Right ventricle myocardium inferior (tissue), 1 donor: Measurements from ENCODE around the gene CSNK1G1. TPM values are rescaled to one million over a fixed set of nuclear protein-coding genes. Genes with fewer than 3 reads are reported as not detected.
"Not testable (repeated sequence)": the region's sequence is repeated elsewhere in the genome, so short reads cannot be mapped to it uniquely, and the experiment has no call there.

Experiments
- ATAC-seq: fragments of 200-7000 bp; cut with Tn5 transposase; one replicate; pipeline ENCODE4 v1.9.1; 2020; ENCODE audit warnings: mild to moderate bottlenecking, moderate library complexity
- DNase-seq: peaks from one replicate; pipeline ENCODE4 v3.0.0; 2021; ENCODE audit errors: missing footprints
- intact Hi-C: fragments of 100-400 bp; cut with DNase I; formaldehyde crosslinking; loops from one replicate; pipeline ENCODE4 v1.11.0; 2022
- total RNA-seq: library from RNA; stranded (reverse); fragmentation: NEBNext Ultra II Directional; extraction: Animal tissue kit (Norgen Biotek cat#: 25700); gene quantifications from one replicate; pipeline ENCODE4 v1.2.1, GENCODE V29; 2021
- donor health status: DM: no; HTN: yes; CAD: no; lungs with severe emphysema.

Gene CSNK1G1
- total RNA-seq, 1 donor from 2014 or later = 5.5 TPM

- intact Hi-C loops = loop anchor here (10.0 kb wide), 1 partner anchor 191 kb away; the partner anchor contains the start of gene PPIB
- DNase-seq (no peak), ATAC-seq (peak; percentile 20)
Measured at GRCh38 chr15:64355348-64355943, 527 bp downstream of the CSNK1G1 start.

GRCh38 chr15:64354688-64355344 lies 1.2 kb downstream of the CSNK1G1 start:
- intact Hi-C loops = loop anchor here (10.0 kb wide), 1 partner anchor 190 kb away; the partner anchor contains the start of gene PPIB
- no peak for DNase-seq
- ATAC-seq = no peak

- DNase-seq (no peak), ATAC-seq (no peak)
- intact Hi-C loops = loop anchor here (10.0 kb wide), 1 partner anchor 186 kb away; the partner anchor contains the start of gene PPIB
Measured at GRCh38 chr15:64351265-64351664, 4.7 kb downstream of the CSNK1G1 start.

GRCh38 chr15:64349375-64349774 lies 6.6 kb downstream of the CSNK1G1 start:
- intact Hi-C loops = no loop called here
- no peak for DNase-seq
- peak; percentile 31 for ATAC-seq

- DNase-seq (no peak), ATAC-seq (no peak)
- intact Hi-C loops = no loop called here
Measured at GRCh38 chr15:64348455-64348854, 7.5 kb downstream of the CSNK1G1 start.

GRCh38 chr15:64346242-64346641 lies 9.7 kb downstream of the CSNK1G1 start:
- ATAC-seq, intact Hi-C loops, DNase-seq: not testable (repeated sequence)

- intact Hi-C loops = no loop called here
- DNase-seq (no peak), ATAC-seq (no peak)
Measured at GRCh38 chr15:64344651-64345294, 11.2 kb downstream of the CSNK1G1 start.

GRCh38 chr15:64343841-64344240 lies 12.1 kb downstream of the CSNK1G1 start:
- no peak for DNase-seq
- no peak for ATAC-seq
- intact Hi-C loops = no loop called here

- ATAC-seq = no peak
- no peak for DNase-seq
- intact Hi-C loops = no loop called here
Measured at GRCh38 chr15:64343222-64343621, 12.8 kb downstream of the CSNK1G1 start.

- ATAC-seq = no peak
- intact Hi-C loops = no loop called here
- DNase-seq = no peak
Measured at GRCh38 chr15:64341961-64342360, 14.0 kb downstream of the CSNK1G1 start.

GRCh38 chr15:64340355-64340754 lies 15.6 kb downstream of the CSNK1G1 start:
- intact Hi-C loops = no loop called here

GRCh38 chr15:64337761-64338160 lies 18.2 kb downstream of the CSNK1G1 start:
- DNase-seq (no peak), ATAC-seq (no peak)
- intact Hi-C loops = no loop called here

More at GRCh38 chr15:64340355-64340754, 15.6 kb downstream of the CSNK1G1 start:
- ATAC-seq (no peak), DNase-seq (no peak)

- no peak for ATAC-seq
- DNase-seq = no peak
- intact Hi-C loops = no loop called here
Measured at GRCh38 chr15:64333986-64334929, 21.7 kb downstream of the CSNK1G1 start.

GRCh38 chr15:64333516-64333915 lies 22.5 kb downstream of the CSNK1G1 start:
- no peak for ATAC-seq
- no peak for DNase-seq
- intact Hi-C loops = no loop called here

- DNase-seq, intact Hi-C loops, ATAC-seq: not testable (repeated sequence)
Measured at GRCh38 chr15:64331668-64332067, 24.3 kb downstream of the CSNK1G1 start.

GRCh38 chr15:64326975-64327374 lies 29.0 kb downstream of the CSNK1G1 start:
- ATAC-seq, DNase-seq, intact Hi-C loops: not testable (repeated sequence)

GRCh38 chr15:64326458-64326857 lies 29.5 kb downstream of the CSNK1G1 start:
- DNase-seq, ATAC-seq, intact Hi-C loops: not testable (repeated sequence)

- no peak for DNase-seq
- no peak for ATAC-seq
- intact Hi-C loops = no loop called here
Measured at GRCh38 chr15:64324165-64324877, 31.7 kb downstream of the CSNK1G1 start.
